RWPE2 (cell line): Measurements from ENCODE around the gene KIN.

Source experiments
- ATAC-seq: fragments of 200-7000 bp; cut with Tn5 transposase; 3 replicates; pipeline ENCODE4 v1.9.1; 2021; ENCODE audit warnings: low read depth
- DNase-seq: peaks from one replicate; pipeline ENCODE4 v3.0.0-alpha.2; 2020; ENCODE audit warnings: low spot score
- H3K27ac ChIP-seq: fragments of 450-650 bp; 2 replicates; pipeline ENCODE4 v1.5.1; 2017; ENCODE audit warnings: mild to moderate bottlenecking; ENCODE audit not compliant: poor library complexity, severe bottlenecking
- H3K27me3 ChIP-seq: fragments of 250-450 bp; sonication (Bioruptor Pico); 2 replicates; pipeline ENCODE4 v1.5.1; 2021; ENCODE audit warnings: mild to moderate bottlenecking, moderate library complexity; ENCODE audit not compliant: insufficient read depth, poor library complexity, severe bottlenecking
- H3K36me3 ChIP-seq: fragments of 250-450 bp; sonication (Bioruptor Pico); 2 replicates; pipeline ENCODE4 v1.5.1; 2020; ENCODE audit warnings: low read depth, mild to moderate bottlenecking, moderate library complexity
- H3K4me1 ChIP-seq: fragments of 250-450 bp; sonication (Bioruptor Pico); 2 replicates; pipeline ENCODE4 v1.5.1; 2021; ENCODE audit warnings: mild to moderate bottlenecking, moderate library complexity; ENCODE audit not compliant: insufficient read depth, poor library complexity, severe bottlenecking
- H3K4me3 ChIP-seq: fragments of 250-450 bp; sonication (Bioruptor Pico); 2 replicates; pipeline ENCODE4 v1.5.1; 2021; ENCODE audit warnings: mild to moderate bottlenecking, moderate library complexity; ENCODE audit not compliant: severe bottlenecking
- H3K9me3 ChIP-seq: fragments of 250-450 bp; sonication (Bioruptor Pico); 2 replicates; pipeline ENCODE4 v1.5.1; 2021; ENCODE audit warnings: mild to moderate bottlenecking, moderate library complexity; ENCODE audit not compliant: severe bottlenecking
- TF ChIP-seq, protein P1 (sequence below): fragments of 450-650 bp; IDR thresholded peaks from one replicate; pipeline ENCODE4 v1.5.1; 2017; ENCODE audit warnings: mild to moderate bottlenecking, moderate library complexity; ENCODE audit not compliant: poor library complexity, severe bottlenecking

Gene KIN

DNA sequence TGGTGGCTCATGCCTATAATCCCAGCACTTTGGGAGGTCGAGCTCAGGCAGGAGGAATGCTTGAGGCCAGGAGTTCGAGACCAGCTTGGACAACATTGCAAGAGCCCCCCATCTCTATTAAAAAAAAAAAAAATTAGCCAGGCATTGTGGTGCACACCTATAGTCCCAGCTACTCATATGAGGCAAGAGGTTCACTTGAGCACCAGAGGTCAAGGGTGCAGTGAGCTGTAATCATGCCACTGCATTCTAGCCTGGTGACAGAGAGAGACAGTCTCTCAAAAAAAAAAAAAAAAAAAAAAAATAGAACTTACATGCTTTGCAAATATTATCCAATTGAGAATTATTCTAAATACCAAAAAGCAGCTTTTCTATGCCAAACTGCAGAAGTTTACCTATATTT lies 11.0 kb downstream of the KIN start:
- no peak for ATAC-seq
- Histone ChIP-seq H3K36me3 (peaks cover 55% of the 10 kb centered on the region), H3K4me3 (no peak overlapping the region), H3K4me1 (no peaks in the 10 kb centered on the region), H3K9me3 (no peaks in the 10 kb centered on the region), H3K27ac (no peak overlapping the region), H3K27me3 (no peaks in the 10 kb centered on the region)
- TF ChIP-seq, protein P1, sequence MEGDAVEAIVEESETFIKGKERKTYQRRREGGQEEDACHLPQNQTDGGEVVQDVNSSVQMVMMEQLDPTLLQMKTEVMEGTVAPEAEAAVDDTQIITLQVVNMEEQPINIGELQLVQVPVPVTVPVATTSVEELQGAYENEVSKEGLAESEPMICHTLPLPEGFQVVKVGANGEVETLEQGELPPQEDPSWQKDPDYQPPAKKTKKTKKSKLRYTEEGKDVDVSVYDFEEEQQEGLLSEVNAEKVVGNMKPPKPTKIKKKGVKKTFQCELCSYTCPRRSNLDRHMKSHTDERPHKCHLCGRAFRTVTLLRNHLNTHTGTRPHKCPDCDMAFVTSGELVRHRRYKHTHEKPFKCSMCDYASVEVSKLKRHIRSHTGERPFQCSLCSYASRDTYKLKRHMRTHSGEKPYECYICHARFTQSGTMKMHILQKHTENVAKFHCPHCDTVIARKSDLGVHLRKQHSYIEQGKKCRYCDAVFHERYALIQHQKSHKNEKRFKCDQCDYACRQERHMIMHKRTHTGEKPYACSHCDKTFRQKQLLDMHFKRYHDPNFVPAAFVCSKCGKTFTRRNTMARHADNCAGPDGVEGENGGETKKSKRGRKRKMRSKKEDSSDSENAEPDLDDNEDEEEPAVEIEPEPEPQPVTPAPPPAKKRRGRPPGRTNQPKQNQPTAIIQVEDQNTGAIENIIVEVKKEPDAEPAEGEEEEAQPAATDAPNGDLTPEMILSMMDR = no peak
- no peak for DNase-seq

- ATAC-seq = no peak
- TF ChIP-seq, protein P1 = no peak
- Histone ChIP-seq H3K36me3 (peaks cover 49% of the 10 kb centered on the region), H3K4me1 (no peaks in the 10 kb centered on the region), H3K27me3 (no peaks in the 10 kb centered on the region), H3K9me3 (no peaks in the 10 kb centered on the region), H3K4me3 (no peak overlapping the region), H3K27ac (no peak overlapping the region)
- no peak for DNase-seq
Observed at GRCh38 chr10:7773845-7774801, 13.7 kb downstream of the KIN start.

GRCh38 chr10:7768417-7768816 lies 19.4 kb downstream of the KIN start:
- no peak for ATAC-seq
- Histone ChIP-seq H3K27me3 (no peaks in the 10 kb centered on the region), H3K4me1 (no peaks in the 10 kb centered on the region), H3K4me3 (no peak overlapping the region), H3K9me3 (no peaks in the 10 kb centered on the region), H3K27ac (no peak overlapping the region), H3K36me3 (peaks cover 58% of the 10 kb centered on the region)
- DNase-seq = no peak
- TF ChIP-seq, protein P1 = no peak

GRCh38 chr10:7767209-7767608 lies 20.6 kb downstream of the KIN start:
- peaks cover 62% of the 10 kb centered on the region for H3K36me3 ChIP-seq
- no peaks in the 10 kb centered on the region for H3K9me3 ChIP-seq
- no peak for ATAC-seq

More at GRCh38 chr10:7767209-7767608, 20.6 kb downstream of the KIN start:
- Histone ChIP-seq H3K4me1 (no peaks in the 10 kb centered on the region), H3K4me3 (no peak overlapping the region), H3K27ac (no peak overlapping the region), H3K27me3 (no peaks in the 10 kb centered on the region)
- no peak for DNase-seq
- TF ChIP-seq, protein P1 = no peak
